Immature natural killer cell (primary cell): ENCODE measurements around the gene GYS1. TPM values are rescaled to one million over a fixed set of nuclear protein-coding genes. Genes with fewer than 3 reads are reported as not detected.

Source experiments
- DNase-seq, 3 donors: peaks; one replicate each; pipeline ENCODE4 v3.0.0; 2022; ENCODE audit warnings: mixed read lengths in 1 of 3
- H3K27ac Mint-ChIP-seq, 6 donors: one replicate each; pipeline ENCODE4 v1.8.0; 2020; ENCODE audit warnings: mixed read lengths in 6 of 6, mild to moderate bottlenecking in 5 of 6, inconsistent platforms in 4 of 6, moderate library complexity in 3 of 6
- H3K27me3 Mint-ChIP-seq, 3 donors: one replicate each; pipeline ENCODE4 v1.8.0; 2020 to 2021; ENCODE audit warnings: low read depth in 3 of 3, mild to moderate bottlenecking in 3 of 3, mixed read lengths in 3 of 3, moderate library complexity in 3 of 3, inconsistent platforms in 1 of 3
- H3K36me3 Mint-ChIP-seq, 3 donors: one replicate each; pipeline ENCODE4 v1.8.0; 2020; ENCODE audit warnings: mixed read lengths in 3 of 3, inconsistent platforms in 2 of 3, mild to moderate bottlenecking in 2 of 3
- H3K4me1 Mint-ChIP-seq, 2 donors: one replicate each; pipeline ENCODE4 v1.8.0; 2020; ENCODE audit warnings: inconsistent platforms in 2 of 2, mild to moderate bottlenecking in 2 of 2, mixed read lengths in 2 of 2, moderate library complexity in 1 of 2
- H3K4me3 Mint-ChIP-seq, 5 donors: one replicate each; pipeline ENCODE4 v1.8.0; 2020; ENCODE audit warnings: mild to moderate bottlenecking in 5 of 5, mixed read lengths in 5 of 5, inconsistent platforms in 3 of 5, moderate library complexity in 3 of 5
- H3K9me3 Mint-ChIP-seq, 6 donors: one replicate each; pipeline ENCODE4 v1.8.0; 2020; ENCODE audit warnings: mild to moderate bottlenecking in 6 of 6, mixed read lengths in 6 of 6, inconsistent platforms in 4 of 6, moderate library complexity in 3 of 6
- polyA plus RNA-seq, 3 donors: library from polyadenylated mRNA; unstranded; fragments of 300-500 nt; fragmentation: Illumina TruSeq; gene quantifications; one replicate each; pipeline ENCODE4 v1.2.3, GENCODE V29; 2021

Gene GYS1
- polyA plus RNA-seq, 3 donors from 2014 or later: 16.0 to 40.3 (median 32.9) TPM

- H3K9me3 Mint-ChIP-seq: no peaks in the 10 kb centered on the region
- peaks cover 0 to 12% (median 4%) of the 10 kb centered on the region in 3 donors for H3K36me3 Mint-ChIP-seq
- H3K4me1 Mint-ChIP-seq: no peaks in the 10 kb centered on the region
- H3K27me3 Mint-ChIP-seq: peaks cover 0 to 1% (median 0%) of the 10 kb centered on the region in 3 donors
- H3K4me3 Mint-ChIP-seq: no peak overlapping the region
- DNase-seq: no peak
- H3K27ac Mint-ChIP-seq: peak overlapping the region in 1 of 6 donors; percentile 69
These were observed 17.3 kb upstream of the GYS1 start for GRCh38 chr19:49010453-49010852.

GRCh38 chr19:49009828-49010227, 16.7 kb upstream of the GYS1 start:
- peaks cover 0 to 1% (median 0%) of the 10 kb centered on the region in 3 donors for H3K27me3 Mint-ChIP-seq
- H3K9me3 Mint-ChIP-seq: no peaks in the 10 kb centered on the region
- no peak overlapping the region for H3K27ac Mint-ChIP-seq
- peaks cover 0 to 15% (median 5%) of the 10 kb centered on the region in 3 donors for H3K36me3 Mint-ChIP-seq
- no peaks in the 10 kb centered on the region for H3K4me1 Mint-ChIP-seq
- H3K4me3 Mint-ChIP-seq: no peak overlapping the region
- no peak for DNase-seq

GRCh38 chr19:49006905-49007304, 13.8 kb upstream of the GYS1 start:
- Mint-ChIP-seq H3K4me1 (no peaks in the 10 kb centered on the region), H3K27me3 (peaks cover 0 to 1% (median 0%) of the 10 kb centered on the region in 3 donors), H3K9me3 (no peaks in the 10 kb centered on the region), H3K4me3 (no peak overlapping the region), H3K36me3 (peaks cover 3 to 21% (median 11%) of the 10 kb centered on the region in 3 donors), H3K27ac (no peak overlapping the region)
- DNase-seq: no peak

GRCh38 chr19:49004964-49005614, 12.0 kb upstream of the GYS1 start:
- Mint-ChIP-seq H3K4me1 (no peaks in the 10 kb centered on the region), H3K9me3 (no peaks in the 10 kb centered on the region), H3K36me3 (peaks cover 3 to 17% (median 7%) of the 10 kb centered on the region in 3 donors), H3K27me3 (peaks cover 0 to under 1% (median 0%) of the 10 kb centered on the region in 3 donors), H3K4me3 (no peak overlapping the region), H3K27ac (no peak overlapping the region)
- no peak for DNase-seq

DNA sequence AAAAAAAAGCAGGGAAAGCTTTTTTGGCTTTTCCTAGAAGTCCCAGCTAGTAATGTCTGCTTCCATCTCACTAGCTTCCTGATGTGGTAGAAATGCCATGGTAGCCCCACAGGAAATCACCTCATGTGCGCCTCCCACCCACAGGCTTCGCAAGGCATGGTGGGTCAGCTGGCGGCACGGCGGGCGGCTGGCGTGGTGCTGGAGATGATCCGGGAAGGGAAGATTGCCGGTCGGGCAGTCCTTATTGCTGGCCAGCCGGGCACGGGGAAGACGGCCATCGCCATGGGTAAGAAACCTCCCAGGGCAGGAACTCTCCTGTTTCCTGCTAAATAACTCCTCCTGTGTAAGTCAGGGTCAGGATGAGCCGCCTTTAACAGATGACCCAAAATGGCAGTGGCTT, 11.0 kb upstream of the GYS1 start:
- H3K27me3 Mint-ChIP-seq: no peaks in the 10 kb centered on the region
- peaks cover 1 to 8% of the 10 kb centered on the region in 2 donors for H3K4me1 Mint-ChIP-seq
- no peak for DNase-seq
- H3K4me3 Mint-ChIP-seq: no peak overlapping the region
- H3K9me3 Mint-ChIP-seq: no peaks in the 10 kb centered on the region
- no peak overlapping the region for H3K27ac Mint-ChIP-seq
- H3K36me3 Mint-ChIP-seq: peaks cover 3 to 14% (median 7%) of the 10 kb centered on the region in 3 donors

GRCh38 chr19:48999481-49000325, 6.6 kb upstream of the GYS1 start:
- Mint-ChIP-seq H3K36me3 (peaks cover 3 to 6% (median 4%) of the 10 kb centered on the region in 3 donors), H3K27ac (no peak overlapping the region), H3K4me1 (peaks cover 8 to 21% of the 10 kb centered on the region in 2 donors), H3K9me3 (no peaks in the 10 kb centered on the region), H3K4me3 (no peak overlapping the region), H3K27me3 (no peaks in the 10 kb centered on the region)
- peak; percentile 29 to 49 (median 34) for DNase-seq

- peak overlapping the region in 1 of 6 donors; percentile 21 for H3K27ac Mint-ChIP-seq
- H3K4me3 Mint-ChIP-seq: no peak overlapping the region
- peaks cover 0 to 5% (median 4%) of the 10 kb centered on the region in 3 donors for H3K27me3 Mint-ChIP-seq
- H3K4me1 Mint-ChIP-seq: peaks cover 18 to 33% of the 10 kb centered on the region in 2 donors
- H3K9me3 Mint-ChIP-seq: no peaks in the 10 kb centered on the region
- peak in 2 of 3 donors; percentile 14 to 30 for DNase-seq
- H3K36me3 Mint-ChIP-seq: no peaks in the 10 kb centered on the region
These were observed 4.9 kb upstream of the GYS1 start for GRCh38 chr19:48997972-48998371.

- peaks cover 27 to 38% of the 10 kb centered on the region in 2 donors for H3K4me1 Mint-ChIP-seq
- H3K27me3 Mint-ChIP-seq: peaks cover 4 to 5% (median 5%) of the 10 kb centered on the region in 3 donors
- H3K27ac Mint-ChIP-seq: peak overlapping the region; percentile 90 to 99 (median 96)
- H3K4me3 Mint-ChIP-seq: peak overlapping the region; percentile 91 to 99 (median 95)
- no peak for DNase-seq
- H3K9me3 Mint-ChIP-seq: no peaks in the 10 kb centered on the region
- peaks cover 0 to 4% (median 0%) of the 10 kb centered on the region in 3 donors for H3K36me3 Mint-ChIP-seq
These were observed 902 bp upstream of the GYS1 start for GRCh38 chr19:48994035-48994386.

DNA sequence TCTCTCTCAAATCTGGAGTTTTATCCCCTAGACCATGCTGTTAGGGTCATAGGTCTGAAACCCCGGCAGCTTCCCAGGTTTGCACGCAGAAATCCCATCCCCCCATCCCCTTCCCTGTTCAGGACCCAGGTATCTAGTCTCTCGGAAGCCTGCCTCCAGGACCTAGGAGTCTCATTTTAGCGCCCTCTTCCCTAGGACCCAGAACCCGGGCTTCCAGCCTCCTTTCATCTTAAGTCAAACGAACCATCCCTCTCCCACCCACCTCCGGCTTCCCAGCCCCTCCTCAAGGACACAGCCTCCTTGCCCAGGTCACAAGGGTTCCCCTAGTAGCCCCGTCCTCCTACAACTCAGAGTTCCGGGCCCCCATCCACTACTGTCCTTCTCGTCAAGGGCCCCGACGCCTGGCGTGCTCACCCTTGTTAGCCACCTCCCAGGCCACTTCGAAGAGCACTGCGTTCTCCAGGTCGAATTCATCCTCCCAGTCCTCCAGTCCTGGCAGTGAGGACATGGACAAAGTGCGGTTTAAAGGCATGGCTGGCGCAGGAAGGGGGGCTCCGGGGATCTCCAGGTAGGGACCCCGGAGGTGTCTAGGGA, 431 bp downstream of the GYS1 start:
- peaks cover 4 to 12% (median 7%) of the 10 kb centered on the region in 3 donors for H3K36me3 Mint-ChIP-seq
- DNase-seq: no peak
- peaks cover 27 to 34% of the 10 kb centered on the region in 2 donors for H3K4me1 Mint-ChIP-seq
- H3K27me3 Mint-ChIP-seq: peaks cover 4 to 5% (median 5%) of the 10 kb centered on the region in 3 donors
- H3K4me3 Mint-ChIP-seq: peak overlapping the region; percentile 91 to 99 (median 95)
- peak overlapping the region; percentile 83 to 99 (median 94) for H3K27ac Mint-ChIP-seq
- H3K9me3 Mint-ChIP-seq: no peaks in the 10 kb centered on the region

GRCh38 chr19:48991873-48992580, 1.1 kb downstream of the GYS1 start:
- no peak for DNase-seq
- Mint-ChIP-seq H3K4me1 (peaks cover 27 to 33% of the 10 kb centered on the region in 2 donors), H3K4me3 (peak overlapping the region; percentile 91 to 99 (median 95)), H3K27ac (peak overlapping the region; percentile 83 to 99 (median 94)), H3K9me3 (no peaks in the 10 kb centered on the region), H3K27me3 (peaks cover 4 to 5% (median 5%) of the 10 kb centered on the region in 3 donors), H3K36me3 (peaks cover 4 to 12% (median 7%) of the 10 kb centered on the region in 3 donors)

GRCh38 chr19:48991011-48991609, 2.0 kb downstream of the GYS1 start:
- H3K4me1 Mint-ChIP-seq: peaks cover 27 to 33% of the 10 kb centered on the region in 2 donors
- no peak overlapping the region for H3K4me3 Mint-ChIP-seq
- peaks cover 4 to 12% (median 7%) of the 10 kb centered on the region in 3 donors for H3K36me3 Mint-ChIP-seq
- H3K27me3 Mint-ChIP-seq: peaks cover 4 to 5% (median 5%) of the 10 kb centered on the region in 3 donors
- DNase-seq: no peak
- H3K9me3 Mint-ChIP-seq: no peaks in the 10 kb centered on the region
- H3K27ac Mint-ChIP-seq: peak overlapping the region in 2 of 6 donors; percentile 46 to 70

GRCh38 chr19:48990400-48990799, 2.7 kb downstream of the GYS1 start:
- H3K4me3 Mint-ChIP-seq: peak overlapping the region in 1 of 5 donors; percentile 3
- DNase-seq: no peak
- H3K9me3 Mint-ChIP-seq: no peaks in the 10 kb centered on the region
- peaks cover 27 to 32% of the 10 kb centered on the region in 2 donors for H3K4me1 Mint-ChIP-seq
- H3K36me3 Mint-ChIP-seq: peaks cover 4 to 12% (median 7%) of the 10 kb centered on the region in 3 donors
- peak overlapping the region in 5 of 6 donors; percentile 6 to 71 (median 38) for H3K27ac Mint-ChIP-seq
- peaks cover 4 to 5% (median 5%) of the 10 kb centered on the region in 3 donors for H3K27me3 Mint-ChIP-seq
